ENCODE data around the gene IFT88.

The IFT88 gene

GRCh38 chr13:20546556-20546955, 20.4 kb upstream of the IFT88 start:
- TF ChIP-seq CTCF (IDR thresholded peaks at IDR 0.05; ENCODE audit: low read depth, low read length), result no peak
- no peak for DNase-seq (ENCODE audit: extremely low read depth, low read depth)

GRCh38 chr13:20547479-20547908, 19.5 kb upstream of the IFT88 start:
- no peak for TF ChIP-seq CTCF (IDR thresholded peaks at IDR 0.05; ENCODE audit: low read depth, low read length)
- no peak for DNase-seq (ENCODE audit: extremely low read depth, low read depth)

- TF ChIP-seq CTCF (IDR thresholded peaks at IDR 0.05; ENCODE audit: low read depth, low read length), result no peak
Measured at GRCh38 chr13:20550799-20551198, 16.2 kb upstream of the IFT88 start.

GRCh38 chr13:20553311-20553710, 13.6 kb upstream of the IFT88 start:
- TF ChIP-seq CTCF (IDR thresholded peaks at IDR 0.05; ENCODE audit: low read depth, low read length), result no peak
- DNase-seq (ENCODE audit: extremely low read depth, low read depth), result no peak

More at GRCh38 chr13:20550799-20551198, 16.2 kb upstream of the IFT88 start:
- DNase-seq (ENCODE audit: extremely low read depth, low read depth), result no peak

GRCh38 chr13:20558982-20559381, 8.0 kb upstream of the IFT88 start:
- TF ChIP-seq CTCF (IDR thresholded peaks at IDR 0.05; ENCODE audit: low read depth, low read length), result no peak
- no peak for DNase-seq (ENCODE audit: extremely low read depth, low read depth)

- TF ChIP-seq CTCF (IDR thresholded peaks at IDR 0.05; ENCODE audit: low read depth, low read length), result no peak
- DNase-seq (ENCODE audit: extremely low read depth, low read depth), result no peak
Measured at GRCh38 chr13:20559659-20560356, 7.1 kb upstream of the IFT88 start.

- no peak for TF ChIP-seq CTCF (IDR thresholded peaks at IDR 0.05; ENCODE audit: low read depth, low read length)
- no peak for DNase-seq (ENCODE audit: extremely low read depth, low read depth)
Measured at GRCh38 chr13:20561741-20562140, 5.2 kb upstream of the IFT88 start.
